Thyroid gland (tissue), 4 donors: ENCODE measurements around the gene CSF1R.

Experiments used
- POLR2A ChIP-seq, 2 donors: fragments of 450-650 bp; IDR thresholded peaks; one replicate each; pipeline ENCODE4 v1.6.1; 2017; ENCODE audit warnings: antibody characterized with exemption in 2 of 2, mild to moderate bottlenecking in 2 of 2, moderate library complexity in 1 of 2
- TF ChIP-seq, protein P1 (sequence below), 6 experiments: fragments of 200-600 bp in 3 of 6; fragments of 450-650 bp in 3 of 6; sonication (generic) in 3 of 6; IDR thresholded peaks; one replicate each; pipeline ENCODE4 v1.5.1; 2016 to 2019; ENCODE audit warnings: antibody characterized with exemption in 6 of 6, mild to moderate bottlenecking in 2 of 6, inconsistent platforms in 1 of 6, moderate library complexity in 1 of 6

DNA sequence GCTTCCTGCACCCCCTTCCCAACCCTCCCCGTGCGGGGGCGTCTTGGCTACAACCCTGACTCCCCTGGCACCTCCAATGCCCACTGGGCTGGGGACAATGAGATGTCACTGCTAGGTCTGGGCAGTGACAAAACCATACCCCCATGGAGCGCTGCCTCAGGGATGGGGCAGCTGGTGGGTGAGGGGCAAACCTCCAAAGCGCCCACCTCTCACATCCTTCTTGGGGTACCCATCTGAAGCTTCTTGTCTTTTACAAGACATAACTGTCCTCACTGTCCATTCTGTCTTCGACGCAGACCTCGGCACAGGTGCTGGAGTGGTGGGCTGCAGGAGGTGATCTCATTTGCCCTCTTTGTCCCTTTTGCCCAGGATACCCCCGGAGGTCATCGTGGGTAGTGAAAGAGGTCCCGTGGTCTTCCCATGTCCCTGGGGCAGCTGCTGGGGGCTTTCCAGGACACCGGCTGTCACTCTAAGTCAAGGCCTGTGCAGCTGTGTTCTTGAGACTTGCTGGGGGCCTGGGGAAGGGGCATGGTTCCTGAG, 27.8 kb upstream of the CSF1R start:
- TF ChIP-seq, protein P1, sequence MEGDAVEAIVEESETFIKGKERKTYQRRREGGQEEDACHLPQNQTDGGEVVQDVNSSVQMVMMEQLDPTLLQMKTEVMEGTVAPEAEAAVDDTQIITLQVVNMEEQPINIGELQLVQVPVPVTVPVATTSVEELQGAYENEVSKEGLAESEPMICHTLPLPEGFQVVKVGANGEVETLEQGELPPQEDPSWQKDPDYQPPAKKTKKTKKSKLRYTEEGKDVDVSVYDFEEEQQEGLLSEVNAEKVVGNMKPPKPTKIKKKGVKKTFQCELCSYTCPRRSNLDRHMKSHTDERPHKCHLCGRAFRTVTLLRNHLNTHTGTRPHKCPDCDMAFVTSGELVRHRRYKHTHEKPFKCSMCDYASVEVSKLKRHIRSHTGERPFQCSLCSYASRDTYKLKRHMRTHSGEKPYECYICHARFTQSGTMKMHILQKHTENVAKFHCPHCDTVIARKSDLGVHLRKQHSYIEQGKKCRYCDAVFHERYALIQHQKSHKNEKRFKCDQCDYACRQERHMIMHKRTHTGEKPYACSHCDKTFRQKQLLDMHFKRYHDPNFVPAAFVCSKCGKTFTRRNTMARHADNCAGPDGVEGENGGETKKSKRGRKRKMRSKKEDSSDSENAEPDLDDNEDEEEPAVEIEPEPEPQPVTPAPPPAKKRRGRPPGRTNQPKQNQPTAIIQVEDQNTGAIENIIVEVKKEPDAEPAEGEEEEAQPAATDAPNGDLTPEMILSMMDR (IDR thresholded peaks at IDR 0.05), result no peak
- TF ChIP-seq POLR2A (IDR thresholded peaks at IDR 0.05), result no peak
